ENCODE measurements around the gene HNRNPUL2. TPM values are rescaled to one million over a fixed set of nuclear protein-coding genes. Genes with fewer than 3 reads are reported as not detected.
"Not testable (repeated sequence)": the region's sequence is repeated elsewhere in the genome, so short reads cannot be mapped to it uniquely, and the experiment has no call there.

Gene HNRNPUL2
- total RNA-seq, 3 donors from 2014 or later: 53.0 to 70.3 (median 58.6) TPM

DNA sequence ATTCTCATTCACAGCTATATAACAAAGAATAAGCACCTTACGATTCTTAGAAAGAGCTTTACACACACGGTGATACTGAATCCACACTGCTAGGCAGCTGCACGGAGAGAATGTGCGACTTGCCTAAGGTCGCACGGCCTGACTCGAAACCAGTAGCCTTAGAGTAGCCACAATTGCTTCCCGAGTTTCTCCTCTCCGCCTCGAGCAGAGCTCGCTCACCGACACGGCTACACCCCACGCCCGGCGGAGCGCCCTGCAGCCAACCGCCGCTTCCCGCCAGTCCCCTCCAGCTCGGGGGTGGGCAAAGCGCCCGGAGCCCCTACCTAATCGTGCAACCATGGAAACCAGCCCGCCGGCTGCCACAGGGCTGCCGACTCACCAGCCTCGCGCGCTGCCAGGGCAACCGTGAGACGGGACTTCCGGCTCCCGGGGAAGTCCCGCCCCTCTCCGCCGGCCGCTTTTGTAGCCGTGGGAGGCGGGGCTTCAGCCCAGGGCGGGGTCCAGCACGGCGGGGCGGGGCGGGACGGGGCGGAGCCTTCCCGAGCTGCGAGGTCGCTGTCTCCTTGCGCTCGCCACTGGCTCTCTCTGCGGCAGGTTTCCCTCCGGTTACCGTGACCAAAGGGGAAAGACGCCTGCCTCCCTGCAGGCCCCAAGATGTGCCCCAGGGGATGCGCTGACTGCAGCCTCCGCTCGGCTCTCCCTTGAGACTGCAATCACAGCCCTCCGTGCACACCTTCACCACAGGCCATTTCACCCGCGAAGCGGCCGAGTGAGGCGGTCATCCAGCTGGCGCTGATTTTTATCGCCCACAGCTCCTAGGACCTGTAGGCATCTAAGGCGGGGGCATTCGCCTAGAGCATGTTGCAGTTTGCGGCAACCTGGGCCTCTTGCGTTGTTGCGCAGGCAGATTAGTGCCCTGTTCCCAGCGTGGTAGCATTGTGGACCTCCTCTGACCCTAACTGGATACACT, 21.1 kb downstream of the HNRNPUL2 start:
- Histone ChIP-seq H3K9me3 (no peaks in the 10 kb centered on the region), H3K36me3 (ENCODE audit: low read depth) (no peaks in the 10 kb centered on the region), H3K4me1 (ENCODE audit: low read depth) (peaks cover 32% of the 10 kb centered on the region), H3K4me3 (peak overlapping the region; percentile 47)
- DNase-seq: peak; percentile 97 to 98 (median 97)
- intact Hi-C loops (cut with DNase I, micrococcal nuclease): no loop called here
- TF ChIP-seq, protein P1, sequence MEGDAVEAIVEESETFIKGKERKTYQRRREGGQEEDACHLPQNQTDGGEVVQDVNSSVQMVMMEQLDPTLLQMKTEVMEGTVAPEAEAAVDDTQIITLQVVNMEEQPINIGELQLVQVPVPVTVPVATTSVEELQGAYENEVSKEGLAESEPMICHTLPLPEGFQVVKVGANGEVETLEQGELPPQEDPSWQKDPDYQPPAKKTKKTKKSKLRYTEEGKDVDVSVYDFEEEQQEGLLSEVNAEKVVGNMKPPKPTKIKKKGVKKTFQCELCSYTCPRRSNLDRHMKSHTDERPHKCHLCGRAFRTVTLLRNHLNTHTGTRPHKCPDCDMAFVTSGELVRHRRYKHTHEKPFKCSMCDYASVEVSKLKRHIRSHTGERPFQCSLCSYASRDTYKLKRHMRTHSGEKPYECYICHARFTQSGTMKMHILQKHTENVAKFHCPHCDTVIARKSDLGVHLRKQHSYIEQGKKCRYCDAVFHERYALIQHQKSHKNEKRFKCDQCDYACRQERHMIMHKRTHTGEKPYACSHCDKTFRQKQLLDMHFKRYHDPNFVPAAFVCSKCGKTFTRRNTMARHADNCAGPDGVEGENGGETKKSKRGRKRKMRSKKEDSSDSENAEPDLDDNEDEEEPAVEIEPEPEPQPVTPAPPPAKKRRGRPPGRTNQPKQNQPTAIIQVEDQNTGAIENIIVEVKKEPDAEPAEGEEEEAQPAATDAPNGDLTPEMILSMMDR (IDR thresholded peaks at IDR 0.05): no peak
- peak; percentile 87 for ATAC-seq

DNA sequence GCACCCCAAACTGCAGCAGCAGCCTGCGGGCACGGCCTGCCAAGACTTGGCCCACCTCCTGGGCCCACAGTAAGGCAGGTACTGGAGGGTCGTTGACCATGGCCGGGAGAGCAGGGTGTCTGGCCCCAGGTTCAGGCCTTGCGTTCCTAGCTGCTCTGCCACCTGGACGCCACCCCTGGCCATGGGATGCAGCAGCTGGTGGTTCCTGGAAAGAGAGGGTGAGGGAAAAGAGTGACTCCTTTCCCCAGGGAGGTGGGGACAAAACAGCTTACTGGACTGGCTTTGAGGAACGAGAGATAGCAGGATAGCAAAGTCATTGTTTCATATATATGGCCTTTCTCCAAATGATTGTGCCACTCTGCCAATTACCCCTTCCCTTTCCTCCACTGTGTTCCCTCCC, 21.8 kb downstream of the HNRNPUL2 start:
- peaks cover 32% of the 10 kb centered on the region for H3K4me1 ChIP-seq (ENCODE audit: low read depth)
- DNase-seq (peak; percentile 33 to 59 (median 54)), ATAC-seq (peak; percentile 3)
- H3K36me3 ChIP-seq (ENCODE audit: low read depth): no peaks in the 10 kb centered on the region
- no peak overlapping the region for H3K4me3 ChIP-seq
- intact Hi-C loops (cut with DNase I, micrococcal nuclease): no loop called here
- H3K9me3 ChIP-seq: no peaks in the 10 kb centered on the region
- TF ChIP-seq, protein P1 (IDR thresholded peaks at IDR 0.05): no peak

DNA sequence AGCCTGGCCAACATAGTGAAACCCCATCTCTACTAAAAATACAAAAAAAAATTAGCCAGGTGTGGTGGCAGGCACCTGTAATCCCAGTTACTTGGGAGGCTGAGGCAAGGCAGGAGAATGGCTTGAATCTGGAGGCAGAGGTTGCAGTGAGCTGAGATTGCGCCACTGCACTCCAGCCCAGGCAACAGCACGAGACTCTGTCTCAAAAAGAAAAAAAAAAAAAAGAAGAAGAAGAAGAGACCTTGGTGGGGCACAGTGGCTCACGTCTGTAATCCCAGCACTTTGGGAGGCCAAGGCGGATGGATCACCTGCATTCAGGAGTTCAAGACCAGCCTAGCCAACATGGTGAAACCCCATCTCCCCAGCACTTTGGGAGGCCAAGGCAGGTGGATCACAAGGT, 23.3 kb downstream of the HNRNPUL2 start:
- H3K4me3 ChIP-seq; H3K36me3 ChIP-seq (ENCODE audit: low read depth); intact Hi-C loops (cut with DNase I, micrococcal nuclease); H3K9me3 ChIP-seq; ATAC-seq: not testable (repeated sequence)
- DNase-seq: peak in 2 of 3 donors; percentile 22 to 25
- H3K4me1 ChIP-seq (ENCODE audit: low read depth): peaks cover 27% of the 10 kb centered on the region

DNA sequence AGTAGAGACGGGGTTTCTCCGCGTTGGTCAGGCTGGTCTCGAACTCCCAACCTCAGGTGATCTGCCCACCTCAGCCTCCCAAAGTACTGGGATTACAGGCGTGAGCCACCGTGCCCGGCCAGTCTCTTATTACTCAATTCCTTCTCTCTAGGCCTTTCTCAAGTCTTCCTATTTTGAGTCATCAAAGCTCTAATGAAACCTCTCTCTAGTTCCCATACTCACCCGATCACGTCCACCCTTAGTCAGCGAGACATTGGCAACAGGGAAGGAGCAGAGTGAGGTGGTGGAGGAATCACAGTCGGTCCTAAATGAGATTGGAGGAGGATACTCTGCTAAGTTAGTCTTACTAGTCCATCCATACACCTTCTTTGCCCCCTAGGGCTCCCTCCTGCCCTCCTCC, 25.0 kb downstream of the HNRNPUL2 start:
- no peaks in the 10 kb centered on the region for H3K9me3 ChIP-seq
- TF ChIP-seq, protein P1 (IDR thresholded peaks at IDR 0.05): no peak
- no peaks in the 10 kb centered on the region for H3K36me3 ChIP-seq (ENCODE audit: low read depth)
- ATAC-seq (no peak), DNase-seq (peak in 1 of 3 donors; percentile 12)
- no peak overlapping the region for H3K4me3 ChIP-seq
- intact Hi-C loops (cut with DNase I, micrococcal nuclease): no loop called here
- H3K4me1 ChIP-seq (ENCODE audit: low read depth): peaks cover 16% of the 10 kb centered on the region

DNA sequence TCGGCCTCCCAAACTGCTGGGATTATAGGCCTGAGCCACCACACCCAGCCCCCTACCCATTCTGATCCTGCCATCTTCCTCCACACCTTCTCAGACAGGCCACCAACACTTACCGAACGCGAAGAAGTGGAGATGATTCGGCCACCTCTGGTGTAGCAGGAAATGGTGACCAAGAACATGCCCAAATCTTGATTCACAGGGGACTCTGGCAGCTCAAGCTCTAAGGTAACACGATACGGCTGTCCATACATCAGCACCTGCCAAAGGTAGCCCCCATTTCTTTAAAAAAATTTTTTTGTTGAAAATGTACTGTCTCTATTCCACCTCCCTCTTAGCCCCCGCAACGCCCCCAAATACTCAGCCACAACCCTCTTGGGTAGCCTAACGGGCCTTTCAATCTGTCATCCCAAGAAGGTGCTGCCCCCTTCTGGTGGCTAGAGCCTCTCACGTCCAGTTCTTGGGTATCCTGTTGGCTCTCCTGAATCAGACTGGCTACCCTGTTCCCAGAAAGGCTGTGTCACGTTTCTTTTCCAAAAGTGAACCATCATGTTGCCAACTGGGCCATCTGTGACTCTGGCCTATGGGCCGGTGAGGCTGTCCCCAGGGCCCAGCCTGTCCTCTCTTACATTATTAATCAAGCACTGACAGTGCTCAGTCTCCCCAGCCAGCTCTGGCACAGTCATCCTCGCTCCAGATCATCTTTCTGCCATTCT, 32.6 kb downstream of the HNRNPUL2 start:
- TF ChIP-seq, protein P1 (IDR thresholded peaks at IDR 0.05): peak; percentile 65
- no peaks in the 10 kb centered on the region for H3K36me3 ChIP-seq (ENCODE audit: low read depth)
- DNase-seq: peak; percentile 62 to 91 (median 78)
- intact Hi-C loops (cut with DNase I, micrococcal nuclease): loop anchor here (10.0 kb wide), 1 partner anchor 300 kb away; no protein-coding TSS in a partner anchor
- no peaks in the 10 kb centered on the region for H3K4me1 ChIP-seq (ENCODE audit: low read depth)
- H3K9me3 ChIP-seq: no peaks in the 10 kb centered on the region
- ATAC-seq: peak; percentile 92
- no peak overlapping the region for H3K4me3 ChIP-seq

DNA sequence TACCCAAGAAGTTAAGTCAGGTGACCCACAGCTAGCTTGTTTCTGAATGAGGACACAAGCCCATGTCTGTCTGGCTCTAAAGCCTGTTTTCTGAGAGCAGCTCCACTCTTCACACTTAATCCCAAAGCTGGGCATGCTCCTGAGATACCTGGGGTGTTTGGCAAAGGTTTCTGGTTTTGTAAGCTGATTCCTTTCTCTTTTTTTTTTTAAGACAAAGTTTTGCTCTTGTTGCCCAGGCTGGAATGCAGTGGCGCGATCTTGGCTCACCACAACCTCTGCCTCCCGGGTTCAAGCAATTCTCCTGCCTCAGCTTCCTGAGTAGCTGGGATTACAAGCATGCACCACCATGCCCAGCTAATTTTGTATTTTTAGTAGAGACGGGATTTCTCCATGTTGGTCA, 33.6 kb downstream of the HNRNPUL2 start:
- not testable (repeated sequence) for H3K4me3 ChIP-seq; ATAC-seq; DNase-seq; H3K9me3 ChIP-seq; H3K36me3 ChIP-seq (ENCODE audit: low read depth); H3K4me1 ChIP-seq (ENCODE audit: low read depth)
- intact Hi-C loops (cut with DNase I, micrococcal nuclease): loop anchor here (10.0 kb wide), 1 partner anchor 299 kb away; no protein-coding TSS in a partner anchor

Measured in mucosa of descending colon (tissue), 3 donors.